A673 (cell line): ENCODE measurements around the gene SPIN1. TPM values are rescaled to one million over a fixed set of nuclear protein-coding genes. Genes with fewer than 3 reads are reported as not detected.

Experiments
- BruUV-seq: library from RNA; stranded (reverse); fragments of 400-500 nt; replicated peaks from 2 replicates; lab custom pipeline; 2021; lab: Mats Ljungman, UMichigan
- CTCF ChIA-PET: fragments of 300-600 bp; sonication (Branson Sonifier 250); formaldehyde crosslinking; loops from one replicate; lab custom pipeline; 2022; ENCODE audit warnings: antibody characterized with exemption; lab: Charles Lee
- POLR2A ChIA-PET: fragments of 300-600 bp; sonication (Branson Sonifier 250); formaldehyde crosslinking; loops from one replicate; lab custom pipeline; 2022; ENCODE audit warnings: antibody characterized with exemption; ENCODE audit not compliant: low non-redundant PET; lab: Charles Lee
- DNase-seq: peaks from one replicate; pipeline ENCODE4 v3.0.0-alpha.2; 2015; ENCODE audit warnings: low spot score
- H3K27ac ChIP-seq: fragments of 200-600 bp; sonication (generic); 2 replicates; pipeline ENCODE4 v1.5.1; 2016; ENCODE audit warnings: mixed run types, low read depth, mild to moderate bottlenecking, mixed read lengths, antibody characterized with exemption, low read length; ENCODE audit not compliant: poor library complexity, severe bottlenecking
- H3K27me3 ChIP-seq: fragments of 200-600 bp; sonication (generic); replicated peaks from 2 replicates; pipeline ENCODE4 v1.6.1; 2017; ENCODE audit warnings: mixed run types, low read depth, mild to moderate bottlenecking, mixed read lengths, antibody characterized with exemption, low read length; ENCODE audit not compliant: insufficient read depth, poor library complexity
- H3K36me3 ChIP-seq: fragments of 200-600 bp; sonication (generic); 2 replicates; pipeline ENCODE4 v1.6.1; 2016; ENCODE audit warnings: mixed run types, mild to moderate bottlenecking, mixed read lengths, antibody characterized with exemption, low read length; ENCODE audit not compliant: insufficient read depth, poor library complexity, severe bottlenecking
- H3K4me1 ChIP-seq: fragments of 200-600 bp; sonication (generic); 2 replicates; pipeline ENCODE4 v1.6.1; 2017; ENCODE audit warnings: mixed run types, mild to moderate bottlenecking, mixed read lengths, antibody characterized with exemption, low read length; ENCODE audit not compliant: insufficient read depth, poor library complexity, severe bottlenecking
- H3K4me3 ChIP-seq: fragments of 200-600 bp; sonication (generic); 2 replicates; pipeline ENCODE4 v1.5.1; 2016; ENCODE audit warnings: low read depth, mixed run types, mild to moderate bottlenecking, mixed read lengths, low read length; ENCODE audit not compliant: poor library complexity, severe bottlenecking
- H3K9me3 ChIP-seq: fragments of 200-600 bp; sonication (generic); 2 replicates; pipeline ENCODE4 v1.6.1; 2016; ENCODE audit warnings: mixed run types, low read depth, mild to moderate bottlenecking, mixed read lengths, antibody characterized with exemption, low read length; ENCODE audit not compliant: poor library complexity, severe bottlenecking
- EZH2 ChIP-seq: fragments of 200-600 bp; sonication (generic); IDR thresholded peaks from 2 replicates; pipeline ENCODE4 v1.6.1; 2017; ENCODE audit warnings: borderline replicate concordance, low read depth, mild to moderate bottlenecking, mixed read lengths, antibody characterized with exemption, low read length; ENCODE audit not compliant: poor library complexity, severe bottlenecking
- intact Hi-C: fragments of 100-400 bp; cut with micrococcal nuclease; formaldehyde crosslinking; loops from one replicate; pipeline ENCODE4 v1.10.0; 2022; ENCODE audit not compliant: unreplicated experiment
- total RNA-seq: library from RNA; stranded (reverse); gene quantifications from 2 replicates; pipeline ENCODE4 v1.2.3, GENCODE V29; 2021
- TF ChIP-seq, protein P1 (sequence below): fragments of 300-800, 200-600 bp; sonication (generic); conservative IDR thresholded peaks from 2 replicates; pipeline ENCODE4 v1.5.1; 2017; ENCODE audit warnings: low read depth, mild to moderate bottlenecking, antibody characterized with exemption, low read length, moderate library complexity, mixed read lengths

Gene SPIN1
- total RNA-seq, 1 experiment from 2014 or later: 157 TPM

DNA sequence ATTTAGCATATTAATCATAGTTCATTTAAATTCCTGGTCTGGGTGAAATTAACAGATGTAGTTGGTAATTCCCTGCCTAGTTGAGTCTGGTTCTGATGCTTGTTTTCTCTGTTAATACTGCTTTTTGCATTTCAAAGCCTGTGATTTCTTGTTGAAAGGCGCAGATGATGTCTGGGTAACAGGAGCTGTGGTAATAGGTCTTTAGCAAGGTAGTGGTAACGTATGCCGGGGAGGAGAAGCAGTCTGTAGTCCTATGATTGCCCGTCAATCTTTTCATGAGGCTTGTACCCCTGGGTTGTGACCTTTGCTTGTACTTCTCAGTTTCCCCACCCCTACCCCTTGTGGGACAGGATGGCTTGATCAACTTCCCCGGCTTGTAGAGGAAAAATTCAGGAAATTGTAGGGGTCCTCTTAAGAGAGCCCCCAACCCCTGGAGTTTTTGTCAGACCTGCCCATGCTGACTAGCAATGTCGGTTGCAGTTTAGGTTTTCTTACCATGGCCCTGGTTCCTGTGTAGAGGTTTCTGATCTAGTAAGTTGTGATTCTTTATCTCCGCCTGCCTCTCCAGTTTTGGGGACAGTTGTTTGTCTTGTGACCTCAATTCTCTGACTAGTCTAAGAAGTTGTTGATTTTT, 55.4 kb downstream of the SPIN1 start:
- ChIA-PET CTCF (interaction anchor here (0.6 kb wide), 1 partner anchor 10 kb away, joined by 3 read pairs; no protein-coding TSS in a partner anchor), POLR2A (no interaction called here)
- Histone ChIP-seq H3K36me3 (peaks cover 5% of the 10 kb centered on the region), H3K27me3 (no peaks in the 10 kb centered on the region), H3K27ac (no peak overlapping the region), H3K4me3 (no peak overlapping the region), H3K4me1 (peaks cover 7% of the 10 kb centered on the region), H3K9me3 (peaks cover 4% of the 10 kb centered on the region)
- BruUV-seq: no TSS peak
- DNase-seq: no peak
- no peak for TF ChIP-seq EZH2
- TF ChIP-seq, protein P1, sequence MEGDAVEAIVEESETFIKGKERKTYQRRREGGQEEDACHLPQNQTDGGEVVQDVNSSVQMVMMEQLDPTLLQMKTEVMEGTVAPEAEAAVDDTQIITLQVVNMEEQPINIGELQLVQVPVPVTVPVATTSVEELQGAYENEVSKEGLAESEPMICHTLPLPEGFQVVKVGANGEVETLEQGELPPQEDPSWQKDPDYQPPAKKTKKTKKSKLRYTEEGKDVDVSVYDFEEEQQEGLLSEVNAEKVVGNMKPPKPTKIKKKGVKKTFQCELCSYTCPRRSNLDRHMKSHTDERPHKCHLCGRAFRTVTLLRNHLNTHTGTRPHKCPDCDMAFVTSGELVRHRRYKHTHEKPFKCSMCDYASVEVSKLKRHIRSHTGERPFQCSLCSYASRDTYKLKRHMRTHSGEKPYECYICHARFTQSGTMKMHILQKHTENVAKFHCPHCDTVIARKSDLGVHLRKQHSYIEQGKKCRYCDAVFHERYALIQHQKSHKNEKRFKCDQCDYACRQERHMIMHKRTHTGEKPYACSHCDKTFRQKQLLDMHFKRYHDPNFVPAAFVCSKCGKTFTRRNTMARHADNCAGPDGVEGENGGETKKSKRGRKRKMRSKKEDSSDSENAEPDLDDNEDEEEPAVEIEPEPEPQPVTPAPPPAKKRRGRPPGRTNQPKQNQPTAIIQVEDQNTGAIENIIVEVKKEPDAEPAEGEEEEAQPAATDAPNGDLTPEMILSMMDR: no peak
- intact Hi-C loops: no loop called here

DNA sequence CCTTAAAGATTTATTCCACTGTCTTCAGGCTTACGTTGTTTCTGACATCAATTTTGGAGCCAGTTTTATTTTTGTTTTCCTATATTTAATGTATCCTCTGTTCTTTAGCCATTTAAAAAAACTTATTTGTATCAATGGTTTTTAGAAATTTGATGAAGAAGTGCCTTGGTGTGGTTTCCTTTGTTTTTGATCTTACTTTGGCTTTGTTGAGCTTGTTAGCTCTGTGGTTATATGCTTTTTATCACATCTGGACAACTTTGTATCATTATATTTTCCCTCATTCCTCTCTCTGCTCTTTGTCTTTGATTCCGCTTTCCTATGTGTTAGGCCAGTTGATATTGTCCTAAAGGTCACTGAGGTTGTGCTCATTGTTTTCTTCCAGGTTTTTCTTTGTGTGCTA, 58.5 kb downstream of the SPIN1 start:
- intact Hi-C loops: no loop called here
- Histone ChIP-seq H3K27me3 (no peaks in the 10 kb centered on the region), H3K9me3 (peaks cover 4% of the 10 kb centered on the region), H3K36me3 (peaks cover 20% of the 10 kb centered on the region), H3K4me3 (no peak overlapping the region), H3K4me1 (peaks cover 4% of the 10 kb centered on the region), H3K27ac (no peak overlapping the region)
- TF ChIP-seq, protein P1: no peak
- TF ChIP-seq EZH2: no peak
- CTCF ChIA-PET: no interaction called here
- no TSS peak for BruUV-seq
- POLR2A ChIA-PET: no interaction called here
- no peak for DNase-seq

DNA sequence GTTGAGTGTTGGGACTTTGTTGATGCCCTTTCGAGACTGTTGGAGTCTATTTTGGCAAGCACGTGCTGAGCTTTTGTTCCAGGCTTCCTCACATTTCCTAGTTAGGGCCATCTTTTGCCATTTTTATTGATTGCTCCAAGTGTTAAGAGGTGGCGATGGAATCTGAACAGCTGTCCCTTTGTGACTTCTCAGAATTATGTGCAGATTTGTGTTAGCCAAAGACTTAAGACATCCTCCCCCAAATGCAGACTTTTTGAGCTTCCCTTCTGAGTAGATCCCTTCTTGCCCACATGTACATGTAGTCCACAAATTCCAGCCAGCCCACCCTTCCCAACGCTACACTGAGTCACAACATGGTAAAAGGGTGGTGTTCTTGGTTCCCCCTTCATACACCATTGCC, 59.2 kb downstream of the SPIN1 start:
- BruUV-seq: no TSS peak
- CTCF ChIA-PET: no interaction called here
- no peak for TF ChIP-seq EZH2
- TF ChIP-seq, protein P1: no peak

More for the DNA sequence above, 59.2 kb downstream of the SPIN1 start:
- intact Hi-C loops: no loop called here
- Histone ChIP-seq H3K36me3 (peaks cover 20% of the 10 kb centered on the region), H3K27me3 (no peaks in the 10 kb centered on the region), H3K9me3 (peaks cover 4% of the 10 kb centered on the region), H3K27ac (no peak overlapping the region), H3K4me3 (no peak overlapping the region), H3K4me1 (peaks cover 4% of the 10 kb centered on the region)
- no peak for DNase-seq
- POLR2A ChIA-PET: no interaction called here
